ENCODE results near the gene DDX23.

DNA sequence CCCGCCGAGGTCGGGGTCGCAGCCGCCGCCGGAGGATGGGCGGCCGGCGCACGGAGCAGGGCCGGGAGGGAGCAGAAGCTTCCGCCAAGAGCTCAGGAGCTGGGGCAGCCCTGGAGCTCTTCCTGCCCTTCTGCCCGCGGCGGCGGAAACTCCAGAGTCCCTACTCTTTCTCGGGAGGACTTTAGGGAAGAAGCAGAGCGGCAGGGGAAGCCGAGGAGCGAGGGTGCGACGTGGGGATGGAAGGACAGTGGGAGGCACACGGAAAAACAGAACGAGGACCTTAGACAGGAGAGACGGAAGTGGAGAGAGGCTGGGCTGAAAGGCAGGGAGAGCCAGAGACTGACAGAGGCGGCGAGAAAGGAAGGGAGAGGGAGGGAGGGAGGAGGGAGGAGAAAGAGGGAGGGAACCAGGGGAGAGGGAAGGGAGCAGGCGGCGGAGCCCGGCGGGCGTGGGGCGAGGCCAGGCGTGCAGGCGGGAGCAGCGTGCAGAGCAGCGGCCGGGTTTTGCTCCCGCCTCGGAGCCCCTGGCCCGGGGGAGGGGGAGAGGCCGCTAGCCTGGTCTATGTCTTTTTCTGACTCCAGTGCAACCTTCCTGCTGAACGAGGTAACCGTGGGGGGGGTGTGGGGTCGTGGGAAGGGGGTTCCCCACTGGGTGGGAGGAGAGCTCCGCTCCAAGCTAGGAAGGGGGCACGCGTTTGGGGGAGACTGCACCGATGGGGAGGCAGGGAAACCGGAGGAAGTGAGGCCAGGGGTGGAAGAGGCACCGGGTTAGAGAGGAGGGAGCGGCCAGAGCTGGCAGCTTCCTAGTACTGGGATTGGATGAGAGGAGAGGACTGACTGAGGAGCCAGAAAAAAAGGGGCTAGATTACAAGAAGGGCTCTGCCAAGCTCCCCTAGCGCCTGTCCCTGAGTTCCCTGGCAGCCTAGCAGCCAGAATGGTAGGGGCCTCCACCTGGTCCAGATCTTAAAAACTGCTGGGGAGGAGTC lies 36.5 kb downstream of the DDX23 start:
- TF ChIP-seq, protein P1, sequence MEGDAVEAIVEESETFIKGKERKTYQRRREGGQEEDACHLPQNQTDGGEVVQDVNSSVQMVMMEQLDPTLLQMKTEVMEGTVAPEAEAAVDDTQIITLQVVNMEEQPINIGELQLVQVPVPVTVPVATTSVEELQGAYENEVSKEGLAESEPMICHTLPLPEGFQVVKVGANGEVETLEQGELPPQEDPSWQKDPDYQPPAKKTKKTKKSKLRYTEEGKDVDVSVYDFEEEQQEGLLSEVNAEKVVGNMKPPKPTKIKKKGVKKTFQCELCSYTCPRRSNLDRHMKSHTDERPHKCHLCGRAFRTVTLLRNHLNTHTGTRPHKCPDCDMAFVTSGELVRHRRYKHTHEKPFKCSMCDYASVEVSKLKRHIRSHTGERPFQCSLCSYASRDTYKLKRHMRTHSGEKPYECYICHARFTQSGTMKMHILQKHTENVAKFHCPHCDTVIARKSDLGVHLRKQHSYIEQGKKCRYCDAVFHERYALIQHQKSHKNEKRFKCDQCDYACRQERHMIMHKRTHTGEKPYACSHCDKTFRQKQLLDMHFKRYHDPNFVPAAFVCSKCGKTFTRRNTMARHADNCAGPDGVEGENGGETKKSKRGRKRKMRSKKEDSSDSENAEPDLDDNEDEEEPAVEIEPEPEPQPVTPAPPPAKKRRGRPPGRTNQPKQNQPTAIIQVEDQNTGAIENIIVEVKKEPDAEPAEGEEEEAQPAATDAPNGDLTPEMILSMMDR (IDR thresholded peaks at IDR 0.05), result no peak
- TF ChIP-seq POLR2A (IDR thresholded peaks at IDR 0.05), result no peak
